ENCODE results near the gene ATE1. TPM values are rescaled to one million over a fixed set of nuclear protein-coding genes. Genes with fewer than 3 reads are reported as not detected.

The ATE1 gene
- total RNA-seq, 1 experiment from 2014 or later: 39.2 TPM

- Histone ChIP-seq H3K9ac (ENCODE audit: low read length) (no peak overlapping the region), H4K20me1 (ENCODE audit: insufficient read depth) (no peaks in the 10 kb centered on the region), H3K27me3 (ENCODE audit: insufficient read depth, low read length) (peaks cover 17% of the 10 kb centered on the region), H3K79me2 (ENCODE audit: insufficient read depth, low read length) (no peaks in the 10 kb centered on the region), H3K9me3 (ENCODE audit: control insufficient read depth in 1 of 2, insufficient read depth in 1 of 2, low read depth in 1 of 2, low read length in 2 of 2) (no peaks in the 10 kb centered on the region), H3K27ac (ENCODE audit: low read depth, low read length) (no peak overlapping the region), H3K36me3 (ENCODE audit: control insufficient read depth in 1 of 2, insufficient read depth in 2 of 2, low read length in 2 of 2) (no peaks in the 10 kb centered on the region), H3K4me1 (ENCODE audit: control insufficient read depth in 1 of 2, insufficient read depth in 2 of 2, low read length in 2 of 2) (no peaks in the 10 kb centered on the region), H3K4me2 (ENCODE audit: low read length) (no peak overlapping the region), H3K4me3 (replicated peaks in 1 of 2; ENCODE audit: low read depth in 1 of 2, low read length in 2 of 2) (no peak overlapping the region), H2AFZ (ENCODE audit: low read depth, low read length, poor library complexity, severe bottlenecking) (peak overlapping the region; percentile 10), H3K9me2 (ENCODE audit: insufficient read depth) (no peaks in the 10 kb centered on the region)
- POLR2A ChIA-PET: no interaction called here
- DNase-seq (ENCODE audit: low read depth, low spot score) (peak; percentile 55), ATAC-seq (peak; percentile 97)
- TF ChIP-seq CTCF (IDR thresholded peaks at IDR 0.05 in 2 of 3, conservative IDR thresholded peaks at IDR 0.05 in 1 of 3; ENCODE audit: borderline replicate concordance in 1 of 3, insufficient read depth in 1 of 3, low read depth in 2 of 3, low read length in 2 of 3) (peak; percentile 56 to 92 (median 87); a peak in 5 of 6 replicates), SIN3A (IDR thresholded peaks at IDR 0.05; ENCODE audit: low read depth) (no peak), YY1 (IDR thresholded peaks at IDR 0.05; ENCODE audit: extremely low read depth, insufficient replicate concordance, low read depth, low read length) (peak; percentile 25), EGR1 (IDR thresholded peaks at IDR 0.05; ENCODE audit: low read depth) (no peak), FOSL1 (IDR thresholded peaks at IDR 0.05; ENCODE audit: low read depth) (no peak), RAD21 (IDR thresholded peaks at IDR 0.05; ENCODE audit: low read depth) (peak; percentile 65)
- CTCF ChIA-PET: interaction anchor here (0.8 to 1.7 kb wide), 4 partner anchors 9 to 748 kb away, joined by 3 to 8 read pairs (median 6); no protein-coding TSS in a partner anchor
- no TSS peak for BruUV-seq (replicated peaks)
- intact Hi-C loops (cut with micrococcal nuclease): no loop called here
- RAD21 ChIA-PET (ENCODE audit: low non-redundant PET in 1 of 2, low total read pairs in 2 of 2, uncharacterized antibody in 2 of 2, unreplicated experiment in 2 of 2): interaction anchor here in 1 of 2 experiments (0.8 kb wide), 1 partner anchor 754 kb away, joined by 3 read pairs; no protein-coding TSS in a partner anchor
These were observed 231.0 kb downstream of the ATE1 start for GRCh38 chr10:121696854-121697253.

All from HCT116 (cell line).